ENCODE measurements around the gene MYOM3. TPM values are rescaled to one million over a fixed set of nuclear protein-coding genes. Genes with fewer than 3 reads are reported as not detected.

Gene MYOM3
- total and polyA plus RNA-seq, 2 of the 4 experiments (the other 2 are of a cell fraction): 0.03 TPM; not detected in 1

- CTCF ChIA-PET: no interaction called here
Observed at GRCh38 chr1:24055681-24056080, 56.3 kb downstream of the MYOM3 start.

More at GRCh38 chr1:24055681-24056080, 56.3 kb downstream of the MYOM3 start:
- BruUV-seq (replicated peaks): no TSS peak
- no peaks in the 10 kb centered on the region for H3K9me3 ChIP-seq (ENCODE audit: control insufficient read depth, insufficient read depth, low read length)
- no peak overlapping the region for H4K8ac ChIP-seq (ENCODE audit: low read depth in 2 of 2, low read length in 2 of 2)
- TF ChIP-seq CEBPB (IDR thresholded peaks at IDR 0.05; ENCODE audit: low read depth, low read length) (peak; percentile 5; the same call in 1 of the 2 replicates), FOS (IDR thresholded peaks at IDR 0.05; ENCODE audit: low read depth, low read length) (no peak)
- H3K23ac ChIP-seq (ENCODE audit: low read depth, low read length): no peak overlapping the region
- H3K4me3 ChIP-seq (ENCODE audit: insufficient read depth, low read depth, low read length): no peak overlapping the region
- no peak overlapping the region for H2AFZ ChIP-seq (replicated peaks; ENCODE audit: low read length, poor library complexity)
- H3K4me2 ChIP-seq (ENCODE audit: low read depth, low read length): no peak overlapping the region
- no peak overlapping the region for H2BK120ac ChIP-seq (ENCODE audit: low read depth, low read length)
- no peak overlapping the region for H3K18ac ChIP-seq (ENCODE audit: low read depth, low read length)
- H3K79me1 ChIP-seq (ENCODE audit: low read depth in 1 of 2, low read length in 2 of 2): no peaks in the 10 kb centered on the region
- peaks cover 23% of the 10 kb centered on the region for H3K27me3 ChIP-seq (ENCODE audit: control insufficient read depth, insufficient read depth, low read length)
- no peak overlapping the region for H2BK5ac ChIP-seq (ENCODE audit: low read depth, low read length, poor library complexity, severe bottlenecking)
- H2AK9ac ChIP-seq (replicated peaks; ENCODE audit: low read depth, low read length, poor library complexity): no peak overlapping the region
- H4K20me1 ChIP-seq (ENCODE audit: insufficient read depth, low read length): no peaks in the 10 kb centered on the region
- H3K4ac ChIP-seq (ENCODE audit: low read depth, low read length): no peak overlapping the region
- H3K9ac ChIP-seq (ENCODE audit: low read depth, low read length): no peak overlapping the region
- no peak overlapping the region for H3K56ac ChIP-seq (ENCODE audit: extremely low read depth, insufficient read depth, low read length)
- in situ Hi-C loops (cut with MboI; ENCODE audit: low sequenced_read_pairs) (no loop called here), intact Hi-C loops (cut with micrococcal nuclease) (no loop called here), dilution Hi-C loops (cut with HindIII; ENCODE audit: low sequenced_read_pairs, unreplicated experiment) (no loop called here)
- H2AK5ac ChIP-seq (ENCODE audit: low read depth, low read length): no peak overlapping the region
- no peaks in the 10 kb centered on the region for H3K9me1 ChIP-seq (ENCODE audit: insufficient read depth, low read length)
- ATAC-seq (ENCODE audit: low read depth) (no peak), DNase-seq (no peak)
- WGBS, 2 experiments (ENCODE audit: extremely low coverage in 2 of 2, insufficient read length in 1 of 2): 100% methylated on average over 1 of the region's 8 CpGs; no CpG with 5 or more reads in 1 of the 2 experiments
- no peak overlapping the region for H4K91ac ChIP-seq (ENCODE audit: insufficient read depth, low read depth, low read length)
- no peak overlapping the region for H4K5ac ChIP-seq (ENCODE audit: low read depth, low read length)
- no peaks in the 10 kb centered on the region for H3K36me3 ChIP-seq (ENCODE audit: control insufficient read depth, insufficient read depth, low read length)
- H3K27ac ChIP-seq (ENCODE audit: insufficient read depth, low read length): no peak overlapping the region
- no peaks in the 10 kb centered on the region for H3K4me1 ChIP-seq (ENCODE audit: control insufficient read depth, insufficient read depth, low read length)
- no peak overlapping the region for H2BK20ac ChIP-seq (ENCODE audit: low read depth, low read length)
- H3K14ac ChIP-seq (replicated peaks; ENCODE audit: low read depth, low read length): no peak overlapping the region
- POLR2A ChIA-PET (ENCODE audit: unreplicated experiment): no interaction called here
- no peak overlapping the region for H2BK15ac ChIP-seq (ENCODE audit: low read depth, low read length)
